OCI-LY3 (cell line): ENCODE results near the gene GALNT2.

ENCODE experiments used
- H2AFZ ChIP-seq: fragments of 200-600, 300-600 bp; shearing (Covaris generic); 2 replicates; pipeline ENCODE4 v1.6.0; 2014; ENCODE audit warnings: antibody characterized with exemption, low read depth, low read length
- H3K27ac ChIP-seq: fragments of 200-600, 300-600 bp; sonication (generic); 2 replicates; pipeline ENCODE4 v1.5.1; 2014; ENCODE audit warnings: mild to moderate bottlenecking, low read length, moderate library complexity, mixed read lengths
- H3K27me3 ChIP-seq: fragments of 200-600, 300-600 bp; sonication (generic); 2 replicates; pipeline ENCODE4 v1.6.1; 2014; ENCODE audit warnings: low read depth, low read length, mixed read lengths
- H3K36me3 ChIP-seq: fragments of 200-600, 300-600 bp; sonication (generic); replicated peaks from 2 replicates; pipeline ENCODE3; 2014; ENCODE audit warnings: low read depth, low read length, mixed read lengths
- H3K4me1 ChIP-seq: fragments of 300-600, 200-600 bp; sonication (generic); 2 replicates; pipeline ENCODE4 v1.6.1; 2014; ENCODE audit warnings: low read length, mixed read lengths
- H3K4me2 ChIP-seq: fragments of 200-600, 300-600 bp; sonication (generic); 2 replicates; pipeline ENCODE4 v1.6.1; 2014; ENCODE audit warnings: low read length, mixed read lengths
- H3K4me3 ChIP-seq: fragments of 300-600, 200-600 bp; sonication (generic); 2 replicates; pipeline ENCODE4 v1.5.1; 2014; ENCODE audit warnings: antibody characterized with exemption, mild to moderate bottlenecking, low read length, moderate library complexity
- H3K79me2 ChIP-seq: fragments of 300-600, 200-600 bp; shearing (Covaris generic); 2 replicates; pipeline ENCODE4 v1.6.1; 2014; ENCODE audit warnings: mild to moderate bottlenecking, low read length, mixed read lengths
- H3K9ac ChIP-seq: fragments of 300-600, 200-600 bp; shearing (Covaris generic); 2 replicates; pipeline ENCODE4 v1.6.0; 2014; ENCODE audit warnings: mild to moderate bottlenecking, low read length, moderate library complexity
- H3K9me3 ChIP-seq: fragments of 200-600, 300-600 bp; shearing (Covaris generic); 2 replicates; pipeline ENCODE4 v1.6.1; 2014; ENCODE audit warnings: low read length, mixed read lengths; ENCODE audit not compliant: insufficient read depth
- H4K20me1 ChIP-seq: fragments of 200-600, 300-600 bp; sonication (generic); 2 replicates; pipeline ENCODE4 v1.6.1; 2016; ENCODE audit warnings: low read length, mixed read lengths; ENCODE audit not compliant: insufficient read depth
- CTCF ChIP-seq: fragments of 200-600, 300-600 bp; sonication (generic); IDR thresholded peaks from 2 replicates; pipeline ENCODE4 v1.5.1; 2014; ENCODE audit warnings: antibody characterized with exemption, low read length, low read depth
- EZH2phosphoT487 ChIP-seq: fragments of 200-600 bp; shearing (Covaris generic); IDR thresholded peaks from 2 replicates; pipeline ENCODE4 v1.6.1; 2018; ENCODE audit warnings: antibody characterized with exemption, mixed run types, low read depth

The GALNT2 gene

GRCh38 chr1:230206976-230207375 lies 139.9 kb downstream of the GALNT2 start:
- Histone ChIP-seq H3K36me3 (peaks cover 8% of the 10 kb centered on the region), H3K4me1 (peaks cover 2% of the 10 kb centered on the region), H3K4me2 (no peak overlapping the region), H3K9me3 (no peaks in the 10 kb centered on the region), H3K79me2 (0 out of 2 replicates have a peak, but pooled peaks cover 2% of the 10 kb centered on the region), H4K20me1 (peaks cover 10% of the 10 kb centered on the region), H3K4me3 (no peak overlapping the region), H3K27ac (no peak overlapping the region), H2AFZ (no peak overlapping the region), H3K9ac (no peak overlapping the region), H3K27me3 (no peaks in the 10 kb centered on the region)
- TF ChIP-seq CTCF: no peak
- TF ChIP-seq EZH2phosphoT487: no peak

- Histone ChIP-seq H3K27ac (no peak overlapping the region), H3K9ac (no peak overlapping the region), H3K27me3 (no peaks in the 10 kb centered on the region), H3K4me3 (no peak overlapping the region), H4K20me1 (peaks cover 16% of the 10 kb centered on the region; the same call in 1 of the 2 replicates), H3K9me3 (no peaks in the 10 kb centered on the region), H3K4me1 (peaks cover 9% of the 10 kb centered on the region), H2AFZ (no peak overlapping the region), H3K79me2 (0 out of 2 replicates have a peak, but pooled peaks cover 4% of the 10 kb centered on the region), H3K4me2 (no peak overlapping the region), H3K36me3 (peaks cover 8% of the 10 kb centered on the region)
- TF ChIP-seq EZH2phosphoT487 (no peak), CTCF (no peak)
These were observed 140.6 kb downstream of the GALNT2 start for GRCh38 chr1:230207598-230207997.

- no peaks in the 10 kb centered on the region for H3K9me3 ChIP-seq
- H3K4me1 ChIP-seq: peaks cover 18% of the 10 kb centered on the region
- H3K9ac ChIP-seq: no peak overlapping the region
- H3K36me3 ChIP-seq: no peaks in the 10 kb centered on the region
- H2AFZ ChIP-seq: no peak overlapping the region
- H3K4me2 ChIP-seq: no peak overlapping the region
- H3K27ac ChIP-seq: no peak overlapping the region
- no peaks in the 10 kb centered on the region for H3K27me3 ChIP-seq
- H3K79me2 ChIP-seq: peaks cover 9% of the 10 kb centered on the region; the same call in 1 of the 2 replicates
- peaks cover 26% of the 10 kb centered on the region for H4K20me1 ChIP-seq
- H3K4me3 ChIP-seq: no peak overlapping the region
- no peak for TF ChIP-seq EZH2phosphoT487
- no peak for TF ChIP-seq CTCF
These were observed 141.7 kb downstream of the GALNT2 start for GRCh38 chr1:230208619-230209261.

GRCh38 chr1:230210326-230210980 lies 143.4 kb downstream of the GALNT2 start:
- no peak overlapping the region for H3K4me2 ChIP-seq
- H3K9me3 ChIP-seq: no peaks in the 10 kb centered on the region
- H3K4me1 ChIP-seq: peaks cover 18% of the 10 kb centered on the region
- no peaks in the 10 kb centered on the region for H3K27me3 ChIP-seq
- H3K27ac ChIP-seq: no peak overlapping the region
- H2AFZ ChIP-seq: no peak overlapping the region
- no peak overlapping the region for H3K9ac ChIP-seq
- H3K4me3 ChIP-seq: no peak overlapping the region
- peaks cover 13% of the 10 kb centered on the region; the same call in 1 of the 2 replicates for H3K79me2 ChIP-seq
- no peaks in the 10 kb centered on the region for H3K36me3 ChIP-seq
- H4K20me1 ChIP-seq: peaks cover 26% of the 10 kb centered on the region
- TF ChIP-seq EZH2phosphoT487: no peak
- TF ChIP-seq CTCF: no peak
